GM06990 (cell line): ENCODE measurements around the gene RSPO1.

Experiments used
- DNase-seq: peaks from one replicate; pipeline ENCODE4 v3.0.0-alpha.2; 2011; ENCODE audit not compliant: insufficient read length; ENCODE audit errors: extremely low read depth
- H3K27me3 ChIP-seq: replicated peaks from 2 replicates; pipeline ENCODE4 v1.6.0; 2011; ENCODE audit warnings: low read length; ENCODE audit not compliant: control insufficient read depth, insufficient read depth
- H3K36me3 ChIP-seq: 2 replicates; pipeline ENCODE4 v1.5.1; 2011; ENCODE audit warnings: low read length; ENCODE audit not compliant: control insufficient read depth, insufficient read depth
- H3K4me3 ChIP-seq: replicated peaks from 2 replicates; pipeline ENCODE4 v1.5.1; 2011; ENCODE audit warnings: low read depth, mild to moderate bottlenecking, control low read depth, low read length
- TF ChIP-seq, protein P1 (sequence below): IDR thresholded peaks from 2 replicates; pipeline ENCODE4 v1.5.1; 2011; ENCODE audit warnings: low read length, control low read depth, mild to moderate bottlenecking, inconsistent platforms; ENCODE audit not compliant: insufficient read depth, poor library complexity, severe bottlenecking

Gene RSPO1

GRCh38 chr1:37647281-37647680 is 12.6 kb upstream of the RSPO1 start:
- no peak for DNase-seq
- H3K36me3 ChIP-seq = no peaks in the 10 kb centered on the region
- no peak overlapping the region for H3K4me3 ChIP-seq
- no peaks in the 10 kb centered on the region; the same call in none of the 2 replicates for H3K27me3 ChIP-seq
- TF ChIP-seq, protein P1, sequence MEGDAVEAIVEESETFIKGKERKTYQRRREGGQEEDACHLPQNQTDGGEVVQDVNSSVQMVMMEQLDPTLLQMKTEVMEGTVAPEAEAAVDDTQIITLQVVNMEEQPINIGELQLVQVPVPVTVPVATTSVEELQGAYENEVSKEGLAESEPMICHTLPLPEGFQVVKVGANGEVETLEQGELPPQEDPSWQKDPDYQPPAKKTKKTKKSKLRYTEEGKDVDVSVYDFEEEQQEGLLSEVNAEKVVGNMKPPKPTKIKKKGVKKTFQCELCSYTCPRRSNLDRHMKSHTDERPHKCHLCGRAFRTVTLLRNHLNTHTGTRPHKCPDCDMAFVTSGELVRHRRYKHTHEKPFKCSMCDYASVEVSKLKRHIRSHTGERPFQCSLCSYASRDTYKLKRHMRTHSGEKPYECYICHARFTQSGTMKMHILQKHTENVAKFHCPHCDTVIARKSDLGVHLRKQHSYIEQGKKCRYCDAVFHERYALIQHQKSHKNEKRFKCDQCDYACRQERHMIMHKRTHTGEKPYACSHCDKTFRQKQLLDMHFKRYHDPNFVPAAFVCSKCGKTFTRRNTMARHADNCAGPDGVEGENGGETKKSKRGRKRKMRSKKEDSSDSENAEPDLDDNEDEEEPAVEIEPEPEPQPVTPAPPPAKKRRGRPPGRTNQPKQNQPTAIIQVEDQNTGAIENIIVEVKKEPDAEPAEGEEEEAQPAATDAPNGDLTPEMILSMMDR = no peak

DNA sequence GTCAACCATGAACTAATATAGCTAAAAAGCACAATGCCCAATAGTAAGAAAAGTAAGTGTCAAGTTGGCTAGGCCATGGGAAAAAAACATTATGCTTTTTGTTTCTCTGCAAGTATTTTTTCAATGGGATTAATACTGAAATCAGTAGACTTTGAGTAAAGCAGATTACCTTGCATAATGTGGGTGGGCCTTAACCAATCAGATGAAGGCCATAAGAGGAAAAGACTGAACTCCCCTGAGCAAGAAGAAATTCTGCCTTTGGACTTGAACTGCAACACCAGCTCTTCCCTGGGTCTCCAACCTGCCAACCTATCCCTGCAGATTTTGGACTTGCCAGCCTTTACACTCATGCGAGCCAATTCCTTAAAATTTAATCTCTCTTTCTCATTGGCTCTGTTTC is 6.4 kb upstream of the RSPO1 start:
- TF ChIP-seq, protein P1 = no peak
- DNase-seq = no peak
- Histone ChIP-seq H3K27me3 (no peaks in the 10 kb centered on the region; the same call in none of the 2 replicates), H3K4me3 (no peak overlapping the region), H3K36me3 (no peaks in the 10 kb centered on the region)

DNA sequence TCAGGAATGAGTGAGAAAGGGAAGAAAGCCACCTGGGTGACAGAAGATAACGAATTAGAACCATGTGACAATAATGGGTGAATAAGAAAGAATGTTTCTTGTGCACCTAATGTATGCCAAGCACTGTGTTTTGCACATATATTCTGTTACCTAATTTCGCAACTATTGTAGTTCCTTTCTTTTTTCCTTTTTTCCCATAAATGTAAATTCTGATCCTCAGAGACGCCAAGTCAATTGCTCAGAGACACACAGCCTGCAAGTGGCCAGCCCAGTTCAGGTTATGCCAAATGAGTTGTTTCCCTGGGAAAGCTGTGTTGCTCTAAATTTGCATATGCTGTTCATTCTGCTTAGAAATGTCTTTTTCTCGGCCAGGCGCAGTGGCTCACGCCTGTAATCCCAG is 1.7 kb upstream of the RSPO1 start:
- TF ChIP-seq, protein P1 = no peak
- H3K4me3 ChIP-seq = no peak overlapping the region
- H3K27me3 ChIP-seq = peaks cover 5% of the 10 kb centered on the region
- no peaks in the 10 kb centered on the region for H3K36me3 ChIP-seq
- DNase-seq = no peak

DNA sequence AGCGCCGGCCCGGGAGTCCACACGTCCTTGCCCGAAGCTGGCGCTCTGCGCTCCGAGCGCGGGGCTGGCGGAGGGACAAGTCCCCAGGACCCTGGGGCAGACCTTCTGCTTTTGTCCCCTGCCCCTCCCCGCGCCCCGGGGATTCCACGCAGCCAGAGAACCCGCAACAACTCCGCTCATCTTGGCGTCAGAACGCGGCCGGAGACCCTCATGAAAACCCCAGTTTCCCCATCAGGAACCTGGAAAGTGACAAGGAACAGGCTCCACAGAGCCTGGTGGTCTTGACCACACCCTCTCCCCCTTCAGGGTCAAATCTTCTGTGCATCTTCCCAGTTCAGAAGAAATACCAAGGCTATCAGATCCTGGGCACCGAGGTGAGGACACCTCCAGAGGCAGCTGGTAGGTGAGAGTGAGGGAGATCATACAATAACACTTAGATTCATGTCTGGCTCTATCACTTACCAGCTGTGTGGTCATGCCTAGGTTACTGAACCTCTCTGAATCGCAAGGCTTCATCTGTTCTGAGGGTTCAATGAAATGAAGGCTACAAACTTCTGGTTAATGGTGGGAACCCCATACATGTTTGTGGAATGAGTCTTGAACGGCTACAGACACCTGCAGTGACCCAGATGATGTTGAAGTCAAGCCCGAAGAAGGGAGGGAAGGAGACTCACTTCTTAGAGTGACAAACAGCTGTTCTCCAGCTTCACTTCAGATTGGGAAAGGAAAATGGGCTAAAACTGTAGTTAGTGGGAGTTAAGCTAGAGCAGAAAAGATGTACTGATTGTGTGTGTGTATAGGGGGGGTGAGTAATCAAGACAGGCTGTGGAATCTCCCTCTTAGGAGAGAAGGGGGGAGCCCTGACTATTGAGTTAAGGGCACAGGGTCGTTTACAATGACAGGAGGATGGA is 555 bp upstream of the RSPO1 start:
- no peak overlapping the region for H3K4me3 ChIP-seq
- no peaks in the 10 kb centered on the region for H3K36me3 ChIP-seq
- H3K27me3 ChIP-seq = peaks cover 5% of the 10 kb centered on the region
- TF ChIP-seq, protein P1 = no peak
- DNase-seq = no peak

DNA sequence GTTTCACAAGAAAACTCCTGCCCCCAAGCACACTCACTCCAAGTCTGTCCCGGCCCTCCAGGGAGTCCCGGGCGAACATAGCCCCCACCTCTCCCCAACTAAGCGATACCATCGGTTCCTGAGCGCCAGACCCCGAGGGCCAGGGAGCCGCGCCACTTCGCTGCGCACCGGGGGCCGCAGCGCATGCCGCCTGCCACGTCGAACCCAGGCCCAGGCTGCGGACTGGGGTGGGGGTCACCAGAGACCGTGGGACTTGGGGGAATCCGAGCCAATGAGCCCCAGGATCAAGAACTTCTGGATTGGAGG is 801 bp downstream of the RSPO1 start:
- DNase-seq = no peak
- H3K4me3 ChIP-seq = no peak overlapping the region
- H3K36me3 ChIP-seq = no peaks in the 10 kb centered on the region
- peaks cover 5% of the 10 kb centered on the region for H3K27me3 ChIP-seq
- TF ChIP-seq, protein P1 = no peak
